ENCODE data around the gene NTHL1. TPM values are rescaled to one million over a fixed set of nuclear protein-coding genes. Genes with fewer than 3 reads are reported as not detected.

NTHL1 gene
- total and polyA plus RNA-seq, 9 of the 15 experiments (the other 6 are each of a cell fraction or from before 2014, with no cell fraction given): 1.1 to 58.8 (median 17.6) TPM

GRCh38 chr16:2009791-2010510, 37.7 kb downstream of the NTHL1 start, which contains the start of gene ZNF598 (continued):
- TF ChIP-seq ZFP30 (CRISPR knock-in tag; IDR thresholded peaks at IDR 0.05; ENCODE audit: borderline replicate concordance) (no peak), U2AF2 (optimal IDR thresholded peaks at IDR 0.05; ENCODE audit: low read depth, low read length) (no peak), ZBED1 (IDR thresholded peaks at IDR 0.05) (no peak), EZH2 (IDR thresholded peaks at IDR 0.05; ENCODE audit: borderline replicate concordance, low read depth, low read length) (no peak), TEAD2 (tag; IDR thresholded peaks at IDR 0.05) (no peak), HDAC1 (IDR thresholded peaks at IDR 0.05) (peak; percentile 86 to 93; a peak in 3 of 4 replicates), RB1 (IDR thresholded peaks at IDR 0.05; ENCODE audit: low read depth) (peak; percentile 69), JUN (IDR thresholded peaks at IDR 0.05; ENCODE audit: borderline replicate concordance, low read depth, low read length) (peak; percentile 46; the same call in 1 of the 2 replicates), JUN (CRISPR knock-in tag; IDR thresholded peaks at IDR 0.05; ENCODE audit: borderline replicate concordance) (no peak), HES1 (IDR thresholded peaks at IDR 0.05; ENCODE audit: low read depth) (0 out of 2 replicates have a peak, but pooled peaks have one; percentile 17), ZKSCAN1 (IDR thresholded peaks at IDR 0.05; ENCODE audit: low read depth, low read length) (0 out of 2 replicates have a peak, but pooled peaks have one; percentile 18), ZNF24 (IDR thresholded peaks at IDR 0.05) (peak; percentile 15; the same call in 1 of the 2 replicates), ZNF444 (CRISPR knock-in tag; IDR thresholded peaks at IDR 0.05) (no peak), ZNF707 (CRISPR knock-in tag; conservative IDR thresholded peaks at IDR 0.05) (no peak), SETDB1 (IDR thresholded peaks at IDR 0.05; ENCODE audit: low read length) (no peak), TAF7 (tag; IDR thresholded peaks at IDR 0.05) (no peak; the same call in 1 of the 2 replicates), ZNF347 (CRISPR knock-in tag; IDR thresholded peaks at IDR 0.05; ENCODE audit: low read depth) (no peak), ATF7 (IDR thresholded peaks at IDR 0.05) (peak; percentile 85), MEIS2 (IDR thresholded peaks at IDR 0.05; ENCODE audit: partially characterized antibody) (no peak), RAD21 (CRISPR knock-in tag; conservative IDR thresholded peaks at IDR 0.05 in 1 of 2, IDR thresholded peaks at IDR 0.05 in 1 of 2) (no peak), PRMT5 (CRISPR knock-in tag; IDR thresholded peaks at IDR 0.05) (no peak), TCF7 (IDR thresholded peaks at IDR 0.05; ENCODE audit: borderline replicate concordance) (no peak)
- TF ChIP-seq, protein P1, sequence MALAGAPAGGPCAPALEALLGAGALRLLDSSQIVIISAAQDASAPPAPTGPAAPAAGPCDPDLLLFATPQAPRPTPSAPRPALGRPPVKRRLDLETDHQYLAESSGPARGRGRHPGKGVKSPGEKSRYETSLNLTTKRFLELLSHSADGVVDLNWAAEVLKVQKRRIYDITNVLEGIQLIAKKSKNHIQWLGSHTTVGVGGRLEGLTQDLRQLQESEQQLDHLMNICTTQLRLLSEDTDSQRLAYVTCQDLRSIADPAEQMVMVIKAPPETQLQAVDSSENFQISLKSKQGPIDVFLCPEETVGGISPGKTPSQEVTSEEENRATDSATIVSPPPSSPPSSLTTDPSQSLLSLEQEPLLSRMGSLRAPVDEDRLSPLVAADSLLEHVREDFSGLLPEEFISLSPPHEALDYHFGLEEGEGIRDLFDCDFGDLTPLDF (CRISPR knock-in tag; IDR thresholded peaks at IDR 0.05): no peak
- TF ChIP-seq, protein P2, sequence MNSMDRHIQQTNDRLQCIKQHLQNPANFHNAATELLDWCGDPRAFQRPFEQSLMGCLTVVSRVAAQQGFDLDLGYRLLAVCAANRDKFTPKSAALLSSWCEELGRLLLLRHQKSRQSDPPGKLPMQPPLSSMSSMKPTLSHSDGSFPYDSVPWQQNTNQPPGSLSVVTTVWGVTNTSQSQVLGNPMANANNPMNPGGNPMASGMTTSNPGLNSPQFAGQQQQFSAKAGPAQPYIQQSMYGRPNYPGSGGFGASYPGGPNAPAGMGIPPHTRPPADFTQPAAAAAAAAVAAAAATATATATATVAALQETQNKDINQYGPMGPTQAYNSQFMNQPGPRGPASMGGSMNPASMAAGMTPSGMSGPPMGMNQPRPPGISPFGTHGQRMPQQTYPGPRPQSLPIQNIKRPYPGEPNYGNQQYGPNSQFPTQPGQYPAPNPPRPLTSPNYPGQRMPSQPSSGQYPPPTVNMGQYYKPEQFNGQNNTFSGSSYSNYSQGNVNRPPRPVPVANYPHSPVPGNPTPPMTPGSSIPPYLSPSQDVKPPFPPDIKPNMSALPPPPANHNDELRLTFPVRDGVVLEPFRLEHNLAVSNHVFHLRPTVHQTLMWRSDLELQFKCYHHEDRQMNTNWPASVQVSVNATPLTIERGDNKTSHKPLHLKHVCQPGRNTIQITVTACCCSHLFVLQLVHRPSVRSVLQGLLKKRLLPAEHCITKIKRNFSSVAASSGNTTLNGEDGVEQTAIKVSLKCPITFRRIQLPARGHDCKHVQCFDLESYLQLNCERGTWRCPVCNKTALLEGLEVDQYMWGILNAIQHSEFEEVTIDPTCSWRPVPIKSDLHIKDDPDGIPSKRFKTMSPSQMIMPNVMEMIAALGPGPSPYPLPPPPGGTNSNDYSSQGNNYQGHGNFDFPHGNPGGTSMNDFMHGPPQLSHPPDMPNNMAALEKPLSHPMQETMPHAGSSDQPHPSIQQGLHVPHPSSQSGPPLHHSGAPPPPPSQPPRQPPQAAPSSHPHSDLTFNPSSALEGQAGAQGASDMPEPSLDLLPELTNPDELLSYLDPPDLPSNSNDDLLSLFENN (IDR thresholded peaks at IDR 0.05; ENCODE audit: low read depth in 2 of 2, low read length in 2 of 2): peak in 1 of 2 experiments; percentile 19; a peak in 1 of 4 replicates

All from K562 (cell line).